ENCODE results near the gene RNF32.

RNF32 gene

GRCh38 chr7:156640257-156640948 lies at the start of gene RNF32:
TSS of gene RNF32 (plus strand) at chr7:156640774. CDS start at chr7:156643878, 3,104 bp downstream.
- peak; percentile 99 to 100 for DNase-seq

- DNase-seq: no peak
Observed at GRCh38 chr7:156592155-156592884, 48.3 kb upstream of the RNF32 start.

- DNase-seq: no peak
Observed at GRCh38 chr7:156594283-156595080, 46.1 kb upstream of the RNF32 start.

GRCh38 chr7:156600496-156600895 lies 40.1 kb upstream of the RNF32 start:
- no peak for DNase-seq

- DNase-seq: no peak
Observed at GRCh38 chr7:156602283-156602682, 38.3 kb upstream of the RNF32 start.

- DNase-seq: no peak
Observed at GRCh38 chr7:156603011-156603410, 37.6 kb upstream of the RNF32 start.

GRCh38 chr7:156603629-156604028 lies 36.9 kb upstream of the RNF32 start:
- DNase-seq: no peak

GRCh38 chr7:156604311-156604710 lies 36.3 kb upstream of the RNF32 start:
- DNase-seq: no peak

- DNase-seq: no peak
Observed at GRCh38 chr7:156604836-156605695, 35.5 kb upstream of the RNF32 start.

- DNase-seq: no peak
Observed at GRCh38 chr7:156606135-156606534, 34.4 kb upstream of the RNF32 start.

GRCh38 chr7:156606691-156607331 lies 33.8 kb upstream of the RNF32 start:
- no peak for DNase-seq

- no peak for DNase-seq
Observed at GRCh38 chr7:156607332-156608172, 33.0 kb upstream of the RNF32 start.

GRCh38 chr7:156608173-156608478 lies 32.4 kb upstream of the RNF32 start:
- no peak for DNase-seq

GRCh38 chr7:156609010-156609877 lies 31.3 kb upstream of the RNF32 start:
- no peak for DNase-seq

- DNase-seq: no peak
Observed at GRCh38 chr7:156610130-156610529, 30.4 kb upstream of the RNF32 start.

GRCh38 chr7:156610601-156611000 lies 30.0 kb upstream of the RNF32 start:
- DNase-seq: no peak

GRCh38 chr7:156611014-156612010 lies 29.3 kb upstream of the RNF32 start:
- no peak for DNase-seq

- DNase-seq: peak; percentile 53 to 59
Observed at GRCh38 chr7:156612930-156613329, 27.6 kb upstream of the RNF32 start.
